GM19455 (cell line): ENCODE measurements around the gene ZNRF3.

ENCODE experiments used
- ATAC-seq: cut with Tn5 transposase; IDR thresholded peaks from one replicate; pipeline ENCODE4 v1.9.1; 2021; ENCODE audit not compliant: unreplicated experiment

The ZNRF3 gene

DNA sequence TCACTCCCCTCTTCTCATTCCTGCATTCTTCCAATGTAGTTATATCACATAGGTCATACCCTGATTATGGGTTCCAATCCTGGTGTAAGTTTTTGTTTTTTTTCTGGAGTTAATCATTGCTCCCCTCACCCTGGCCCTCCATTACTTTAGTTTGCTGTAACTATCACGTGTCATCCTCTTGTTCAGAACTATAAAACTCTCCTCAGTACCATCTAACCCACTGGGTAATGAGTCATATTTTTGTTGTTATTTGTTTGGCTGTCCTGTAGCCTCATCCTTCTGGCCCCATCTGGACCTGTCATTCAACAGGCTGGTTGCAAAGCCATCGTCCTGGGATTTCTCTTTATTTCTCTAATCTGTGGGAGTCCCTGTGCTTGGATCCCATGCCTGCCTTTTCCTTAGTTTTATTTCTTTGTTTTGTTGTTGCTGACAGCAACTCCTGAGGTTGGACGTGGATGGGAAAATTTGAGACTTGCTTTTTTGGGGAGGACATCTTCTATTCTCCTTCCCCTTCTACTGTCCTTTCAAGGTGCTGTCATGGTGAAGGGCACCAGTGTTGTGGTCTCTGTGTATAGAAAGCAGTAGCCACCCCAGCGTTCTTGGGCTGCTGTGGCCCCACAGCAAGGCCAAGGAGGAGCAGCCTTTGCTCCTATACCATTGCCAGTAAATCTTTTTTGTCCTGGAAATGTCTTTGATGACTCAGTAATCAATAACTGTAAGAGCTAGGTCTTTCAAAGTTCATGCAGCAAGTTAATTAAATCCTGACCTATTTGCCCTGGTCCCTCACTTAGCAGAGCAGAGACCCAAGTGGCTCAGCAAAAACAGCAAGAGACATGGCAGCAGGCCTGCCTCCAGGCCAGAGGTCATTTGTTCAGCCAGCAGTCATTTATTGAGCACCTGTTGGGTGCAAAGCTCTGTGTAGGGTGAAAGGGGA lies 95.8 kb downstream of the ZNRF3 start:
- no peak for ATAC-seq

DNA sequence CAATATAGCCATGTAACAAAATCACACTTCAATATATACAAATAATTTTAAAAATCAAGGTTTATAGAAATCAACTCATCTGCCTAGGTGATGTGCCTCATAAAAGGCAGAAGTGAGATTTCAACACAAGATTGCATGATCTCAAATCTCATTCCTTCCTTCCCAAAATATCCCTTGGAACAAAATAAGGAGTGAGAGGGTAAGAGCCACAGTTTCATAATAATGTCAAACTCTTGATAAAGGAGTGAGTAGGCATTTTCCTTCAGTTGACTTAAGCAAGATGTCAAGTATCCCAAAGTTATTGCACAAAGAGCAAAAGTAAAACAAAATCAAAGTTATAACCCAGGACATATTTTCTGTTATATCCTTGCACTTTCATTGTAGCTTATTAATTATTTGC lies 97.0 kb downstream of the ZNRF3 start:
- no peak for ATAC-seq

DNA sequence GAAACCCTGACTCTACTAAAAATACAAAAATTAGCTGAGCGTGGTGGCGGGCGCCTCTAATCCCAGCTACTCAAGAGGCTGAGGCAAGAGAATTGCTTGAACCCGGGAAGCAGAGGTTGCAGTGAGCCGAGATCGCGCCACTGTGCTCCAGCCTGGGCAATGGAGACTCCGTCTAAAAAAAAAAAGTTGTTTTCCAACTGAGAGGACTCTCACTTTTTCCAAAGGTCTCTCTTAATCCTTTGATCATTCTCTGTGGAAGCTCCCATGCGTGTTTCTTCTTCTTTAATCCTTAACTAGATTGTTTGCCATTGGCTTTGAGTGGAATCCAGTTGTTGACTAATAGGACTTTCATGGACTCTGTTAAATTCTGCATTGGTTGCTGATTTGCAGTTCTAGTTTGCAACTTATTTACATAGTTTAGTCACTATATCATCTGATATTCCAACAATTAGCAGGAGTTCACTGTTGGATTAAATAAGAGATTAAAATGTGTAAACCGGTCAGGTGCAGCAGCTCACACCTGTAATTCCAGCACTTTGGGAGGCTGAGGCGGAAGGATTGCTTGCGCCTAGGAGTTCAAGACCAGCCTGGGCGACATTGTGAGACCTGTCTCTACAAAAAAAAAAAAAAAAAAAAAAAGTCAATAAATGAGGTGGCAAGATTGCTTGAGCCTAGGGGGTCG lies 98.6 kb downstream of the ZNRF3 start:
- ATAC-seq: no peak

- ATAC-seq: no peak
These were observed 99.8 kb downstream of the ZNRF3 start for GRCh38 chr22:28983190-28983589.

GRCh38 chr22:28983788-28984441 lies 100.5 kb downstream of the ZNRF3 start:
- ATAC-seq: no peak

DNA sequence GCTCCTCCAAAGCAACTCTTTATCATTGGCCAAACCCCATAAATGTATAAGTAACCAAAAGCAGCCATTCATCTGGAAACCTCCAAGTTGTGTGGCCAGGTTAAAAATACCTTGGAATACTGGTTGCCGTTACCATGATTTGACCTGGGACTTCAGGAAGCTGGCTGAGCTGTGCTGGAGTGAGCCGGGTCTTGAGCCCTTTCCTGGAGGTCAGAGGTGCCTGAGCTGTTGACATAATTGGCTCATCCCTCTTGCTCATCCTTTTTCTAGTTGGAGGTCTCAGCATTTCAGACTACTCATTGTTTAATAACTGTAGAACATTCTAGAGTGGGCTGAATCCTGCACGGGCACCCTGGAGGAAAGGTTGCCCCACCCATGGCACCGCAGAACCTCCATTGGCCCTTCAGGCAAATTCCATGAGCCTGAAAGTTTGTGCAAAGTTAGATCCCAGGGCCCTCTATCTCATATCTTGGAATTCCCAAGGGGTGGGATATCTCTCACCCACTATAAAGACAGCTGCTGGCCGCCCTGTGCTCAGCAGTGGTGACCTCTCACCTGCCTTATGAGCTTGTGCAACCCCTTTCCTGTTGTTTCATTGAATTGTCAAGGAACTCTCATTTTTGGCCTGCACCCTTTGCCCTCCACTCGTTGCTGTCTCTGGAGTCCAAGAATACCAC lies 101.2 kb downstream of the ZNRF3 start:
- no peak for ATAC-seq

DNA sequence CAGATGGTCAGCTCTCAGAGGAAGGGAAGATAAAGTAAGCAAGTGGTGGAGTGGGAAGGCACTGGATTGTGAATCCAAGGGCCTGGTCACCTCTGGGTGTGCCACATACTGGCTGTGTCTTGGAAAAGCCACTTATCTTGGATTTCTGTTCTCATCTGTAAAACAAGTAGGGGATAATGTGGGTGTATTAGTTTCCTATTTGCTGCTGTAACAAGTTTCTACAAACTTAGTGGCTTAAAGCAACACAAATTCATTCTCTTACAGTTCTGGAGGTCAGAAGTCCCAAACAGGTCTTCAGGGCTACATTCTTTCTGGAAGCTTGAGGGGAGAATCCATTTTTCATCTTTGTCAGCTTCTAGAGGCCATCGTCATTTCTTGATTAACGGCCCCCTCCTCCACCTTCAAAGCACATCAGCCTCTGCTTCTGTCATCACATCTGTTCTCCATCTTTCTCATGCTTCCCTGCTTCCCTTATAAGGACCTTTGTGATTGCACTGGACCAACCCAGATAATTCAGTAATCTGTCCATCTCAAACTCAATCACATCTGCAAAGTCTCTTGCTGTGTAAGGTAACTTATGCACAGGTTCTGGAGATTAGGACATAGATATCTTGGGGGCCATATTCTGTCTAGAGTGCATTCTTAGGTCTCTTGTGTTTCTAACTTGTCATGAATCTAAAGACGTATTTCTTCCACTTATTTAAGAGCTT lies 102.4 kb downstream of the ZNRF3 start:
- no peak for ATAC-seq

DNA sequence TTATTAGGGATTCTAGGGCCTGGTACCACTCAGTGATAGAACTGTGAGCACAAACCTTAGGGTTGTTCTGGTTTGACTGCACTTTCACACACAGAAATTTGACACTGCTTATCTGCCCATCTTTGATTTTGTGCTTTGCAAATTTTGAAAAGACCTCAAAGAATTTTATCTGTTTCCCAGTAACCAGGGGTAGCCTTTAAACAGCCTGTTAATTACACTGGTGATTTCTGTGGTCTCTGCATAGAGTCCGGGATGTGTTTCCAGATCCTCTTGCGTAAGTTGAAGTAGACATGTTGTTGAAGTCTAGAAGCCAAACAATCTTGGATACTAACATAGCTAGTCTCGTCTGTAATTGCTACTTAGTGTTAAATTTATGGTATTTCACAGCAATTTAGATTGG lies 103.0 kb downstream of the ZNRF3 start:
- no peak for ATAC-seq

GRCh38 chr22:28988457-28988856 lies 105.1 kb downstream of the ZNRF3 start:
- no peak for ATAC-seq

GRCh38 chr22:28989035-28989464 lies 105.7 kb downstream of the ZNRF3 start:
- no peak for ATAC-seq

DNA sequence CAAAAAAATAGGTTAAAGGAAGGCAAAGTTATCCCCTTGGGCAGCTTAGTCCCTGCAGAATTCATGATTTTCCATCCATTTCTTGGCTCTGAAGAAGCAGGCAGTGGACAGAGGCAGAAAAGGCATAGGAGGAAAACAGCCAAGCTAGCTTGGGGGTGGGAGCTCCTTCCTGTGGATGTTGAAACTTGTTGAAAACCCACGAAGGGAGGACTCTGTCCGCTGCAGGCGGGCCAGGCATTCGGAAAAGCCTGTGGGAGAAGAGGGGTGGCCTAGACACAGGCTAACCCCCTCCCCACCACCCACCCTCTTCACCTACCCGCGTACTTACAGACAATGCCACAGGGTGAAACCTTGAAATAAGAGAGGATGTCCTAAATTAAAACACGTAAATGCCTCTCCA lies 106.1 kb downstream of the ZNRF3 start:
- no peak for ATAC-seq

- ATAC-seq: no peak
These were observed 106.5 kb downstream of the ZNRF3 start for GRCh38 chr22:28989912-28990311.

- no peak for ATAC-seq
These were observed 109.4 kb downstream of the ZNRF3 start for GRCh38 chr22:28992565-28993356.

GRCh38 chr22:28994522-28994921 lies 111.2 kb downstream of the ZNRF3 start:
- no peak for ATAC-seq

DNA sequence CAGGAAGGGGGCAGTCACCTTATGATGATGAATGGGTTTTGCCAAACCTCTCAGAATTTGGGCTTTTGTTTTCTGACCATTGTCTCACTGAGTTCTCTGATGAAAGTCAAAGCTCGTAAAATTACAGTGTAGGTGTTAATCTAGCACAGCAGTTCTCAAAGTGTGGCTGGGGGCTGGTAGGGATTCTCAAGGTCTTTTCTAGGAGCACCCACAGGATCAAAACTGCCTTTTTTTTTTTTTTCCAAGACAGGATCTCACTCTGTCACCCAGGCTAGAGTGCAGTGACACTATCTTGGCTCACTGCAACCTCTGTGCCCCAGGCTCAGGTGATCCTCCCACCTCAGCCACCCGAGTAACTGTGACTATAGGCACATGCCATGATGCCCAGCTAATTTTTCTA lies 112.2 kb downstream of the ZNRF3 start:
- ATAC-seq: no peak

DNA sequence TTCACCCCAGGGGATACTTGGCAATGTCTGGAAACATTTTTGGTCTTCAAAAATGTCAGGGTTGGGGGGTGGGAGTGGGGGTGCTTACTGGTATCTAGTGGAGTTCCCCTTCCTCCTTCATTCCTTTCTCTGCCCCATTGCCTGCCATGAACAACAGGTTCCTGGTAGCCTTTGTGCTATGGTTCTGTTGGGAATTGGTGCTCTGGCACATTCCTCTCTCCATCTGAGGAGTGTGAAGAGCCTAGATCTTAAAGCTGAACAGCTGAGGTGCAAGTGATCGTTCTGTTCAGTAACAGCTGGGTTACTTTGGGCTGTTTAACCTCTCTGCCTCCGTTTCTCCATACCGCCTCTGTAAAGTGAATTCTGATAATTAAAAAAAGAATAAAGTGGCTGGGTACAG lies 114.0 kb downstream of the ZNRF3 start:
- ATAC-seq: no peak

DNA sequence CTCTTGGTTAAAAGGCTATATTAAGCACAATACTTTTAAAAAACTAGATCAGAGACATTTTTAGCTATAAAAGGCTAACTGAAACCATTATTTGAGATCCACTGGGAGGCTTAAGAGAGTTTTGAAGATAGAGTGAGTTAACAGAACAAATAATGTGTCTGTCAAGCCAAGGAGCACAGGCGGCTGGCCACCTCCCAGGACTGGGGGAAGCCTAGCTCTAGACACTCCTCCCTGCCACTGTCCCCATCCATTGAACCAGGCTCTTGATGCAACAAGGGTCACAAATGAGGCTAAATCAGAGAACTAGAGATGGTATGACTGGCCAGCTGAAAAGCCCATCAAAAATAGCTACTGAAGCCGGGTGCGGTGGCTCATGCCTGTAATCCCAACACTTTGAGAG lies 115.3 kb downstream of the ZNRF3 start:
- no peak for ATAC-seq

DNA sequence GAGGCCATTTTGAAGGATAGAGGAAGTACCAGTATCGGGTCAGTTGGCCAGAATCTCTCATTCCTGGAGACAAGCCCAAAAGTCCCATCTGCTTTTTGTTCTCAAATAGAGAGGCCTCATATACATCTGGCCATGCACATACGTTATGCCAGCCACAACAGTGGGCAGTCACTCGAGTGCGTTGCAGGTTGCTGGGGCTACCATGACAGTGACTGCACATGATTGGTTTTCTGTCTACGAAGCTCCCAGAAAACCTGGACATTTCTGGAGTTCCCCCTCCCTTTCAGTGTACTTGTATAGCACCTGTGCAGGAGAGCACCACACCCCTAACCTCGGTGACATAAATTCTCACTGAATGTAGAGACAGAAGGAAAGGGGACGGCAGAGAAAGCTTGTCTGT lies 116.1 kb downstream of the ZNRF3 start:
- ATAC-seq: no peak

DNA sequence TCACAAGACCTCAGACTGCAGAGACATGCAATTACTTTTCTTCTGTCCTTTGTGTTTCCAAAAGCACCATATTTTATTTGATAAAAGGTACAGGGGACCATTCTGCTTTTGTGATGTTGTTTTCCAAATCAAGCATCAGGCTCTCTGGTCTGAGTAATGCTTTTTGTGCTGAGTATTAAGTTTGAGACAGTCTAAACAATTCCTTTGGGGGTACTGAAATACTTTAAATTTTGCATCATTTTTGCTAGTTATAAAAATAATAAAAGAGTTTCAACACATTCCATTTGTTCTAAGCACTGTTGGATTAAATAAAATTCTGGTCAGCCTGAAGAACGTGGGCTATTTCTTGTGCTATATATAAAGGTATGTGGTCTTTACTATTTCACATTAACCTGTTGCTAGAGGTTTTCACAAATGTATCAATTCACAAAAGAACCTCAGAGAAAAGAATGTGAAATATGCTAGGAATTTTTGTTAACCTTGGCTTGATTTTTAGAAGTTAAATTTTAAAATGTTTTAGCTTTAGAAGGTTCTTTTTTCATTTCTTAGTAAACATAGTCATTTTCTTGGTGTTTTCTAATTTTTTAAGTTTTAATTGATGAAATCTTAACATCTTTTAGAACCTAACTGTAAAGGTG lies 116.7 kb downstream of the ZNRF3 start:
- ATAC-seq: no peak
